K562 (cell line): ENCODE results near the gene ERMP1.

Source experiments
- ATF6 ChIP-seq: sonication (generic); formaldehyde crosslinking; IDR thresholded peaks from 2 replicates; pipeline ENCODE4 v1.4.0; 2020; ENCODE audit warnings: mild to moderate bottlenecking, missing genetic modification reagents
- CTCF ChIP-seq, 3 experiments: IDR thresholded peaks in 2 of 3; conservative IDR thresholded peaks in 1 of 3; 2 replicates each; pipeline ENCODE4 v1.5.1; 2011 to 2012; ENCODE audit warnings: low read length in 3 of 3, mild to moderate bottlenecking in 3 of 3, control low read depth in 2 of 3, improper control_type of control experiment in 1 of 3, inconsistent platforms in 1 of 3, low read depth in 1 of 3, mixed read lengths in 1 of 3, moderate library complexity in 1 of 3; ENCODE audit not compliant: insufficient read depth in 2 of 3
- E2F6 ChIP-seq, 2 experiments: IDR thresholded peaks; 2 replicates each; pipeline ENCODE4 v1.6.1; 2011; ENCODE audit warnings: borderline replicate concordance in 1 of 2, control low read depth in 1 of 2, low read depth in 1 of 2, low read length in 1 of 2, mild to moderate bottlenecking in 1 of 2, mixed read lengths in 1 of 2, moderate library complexity in 1 of 2; ENCODE audit not compliant: insufficient read depth in 1 of 2, insufficient read length in 1 of 2, poor library complexity in 1 of 2, severe bottlenecking in 1 of 2; ENCODE audit errors: extremely low read depth in 1 of 2
- KLF6 ChIP-seq: fragments of 250-450 bp; sonication (Bioruptor Pico); IDR thresholded peaks from 2 replicates; pipeline ENCODE4 v1.4.0; 2020; ENCODE audit warnings: mild to moderate bottlenecking, moderate library complexity, borderline replicate concordance
- STAG1 ChIP-seq: sonication (generic); formaldehyde crosslinking; IDR thresholded peaks from 2 replicates; pipeline ENCODE4 v1.5.0; 2020; ENCODE audit warnings: missing genetic modification reagents, borderline replicate concordance
- U2AF2 ChIP-seq: fragments of 200-400 bp; formaldehyde crosslinking; optimal IDR thresholded peaks from 2 replicates; pipeline ENCODE3; 2017; ENCODE audit warnings: low read depth, mild to moderate bottlenecking, low read length
- UBTF ChIP-seq, 2 experiments: IDR thresholded peaks; 2 replicates each; pipeline ENCODE4 v1.6.1; 2012; ENCODE audit warnings: improper control_type of control experiment in 2 of 2, low read depth in 2 of 2, low read length in 2 of 2, borderline replicate concordance in 1 of 2
- ZBTB8A ChIP-seq: fragments of 450-650 bp; IDR thresholded peaks from 2 replicates; pipeline ENCODE4 v1.6.1; 2018; ENCODE audit warnings: mild to moderate bottlenecking, moderate library complexity; ENCODE audit not compliant: partially characterized antibody
- ZNF133 ChIP-seq: fragments of 250-450 bp; sonication (Bioruptor Pico); IDR thresholded peaks from 2 replicates; pipeline ENCODE4 v1.4.0; 2020; ENCODE audit warnings: mild to moderate bottlenecking

GRCh38 chr9:5853617-5854016, 20.7 kb upstream of the ERMP1 start:
- TF ChIP-seq CTCF (IDR thresholded peaks at IDR 0.05 in 2 of 3, conservative IDR thresholded peaks at IDR 0.05 in 1 of 3; ENCODE audit: insufficient read depth in 2 of 3, low read depth in 1 of 3, low read length in 3 of 3) = no peak
- TF ChIP-seq UBTF (IDR thresholded peaks at IDR 0.05; ENCODE audit: borderline replicate concordance in 1 of 2, low read depth in 2 of 2, low read length in 2 of 2) = no peak
- no peak for TF ChIP-seq ZBTB8A
- TF ChIP-seq KLF6 (CRISPR knock-in tag) = no peak
- TF ChIP-seq E2F6 (IDR thresholded peaks at IDR 0.05; ENCODE audit: borderline replicate concordance in 1 of 2, extremely low read depth in 1 of 2, insufficient read depth in 1 of 2, insufficient read length in 1 of 2, low read depth in 1 of 2, low read length in 1 of 2, poor library complexity in 1 of 2, severe bottlenecking in 1 of 2) = no peak
- TF ChIP-seq ZNF133 (CRISPR knock-in tag) = no peak
- no peak for TF ChIP-seq STAG1 (CRISPR knock-in tag)
- no peak for TF ChIP-seq U2AF2
- TF ChIP-seq ATF6 = no peak
